Stimulated activated CD4-positive, alpha-beta T cell treated with anti-CD3 and anti-CD28 coated beads, Interleukin-4, amount 100 ng/mL, for 1 hour (primary cell): ENCODE data around the gene KRT5.
"Not testable (repeated sequence)": the region's sequence is repeated elsewhere in the genome, so short reads cannot be mapped to it uniquely, and the experiment has no call there.

Experiments
- DNase-seq: peaks from one replicate; pipeline ENCODE4 v3.0.0-alpha.2; 2020

KRT5 gene

DNA sequence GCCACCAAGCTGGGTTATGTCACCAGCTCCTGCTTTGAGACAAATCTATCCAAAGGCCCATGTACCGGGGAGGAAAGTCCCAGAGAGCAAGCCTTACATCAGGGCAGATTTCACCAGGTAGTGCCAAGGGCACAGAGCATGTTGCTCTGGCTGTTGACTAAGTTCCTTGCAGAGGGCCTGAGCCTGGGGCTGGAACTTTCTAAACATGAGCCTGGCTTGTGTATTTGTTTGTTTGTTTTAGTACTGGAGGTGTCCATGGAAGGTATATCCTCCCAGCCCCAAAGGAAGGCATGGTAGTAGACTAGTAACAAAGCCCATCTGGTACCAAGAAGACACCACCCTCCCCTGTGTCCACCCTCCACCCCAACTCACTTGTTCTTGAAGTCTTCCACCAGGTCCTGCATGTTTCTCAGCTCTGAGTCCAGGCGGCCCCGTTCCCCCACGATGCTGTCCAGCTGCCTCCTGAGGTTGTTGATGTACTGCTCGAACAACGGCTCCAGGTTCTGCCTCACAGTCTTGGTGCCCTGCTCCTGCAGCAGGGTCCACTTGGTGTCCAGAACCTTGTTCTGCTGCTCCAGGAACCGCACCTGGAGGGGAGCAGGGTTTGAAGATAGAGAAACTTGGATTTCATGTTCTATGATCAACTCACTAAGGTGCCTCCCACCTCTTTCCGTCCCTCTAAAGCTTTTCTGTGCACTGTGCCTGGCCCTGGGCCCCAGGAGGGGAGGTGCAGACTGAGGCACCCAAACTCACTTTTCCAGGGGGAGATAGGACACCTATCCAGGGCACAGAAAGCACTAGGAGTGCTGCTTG, 1.4 kb downstream of the KRT5 start:
- no peak for DNase-seq

DNA sequence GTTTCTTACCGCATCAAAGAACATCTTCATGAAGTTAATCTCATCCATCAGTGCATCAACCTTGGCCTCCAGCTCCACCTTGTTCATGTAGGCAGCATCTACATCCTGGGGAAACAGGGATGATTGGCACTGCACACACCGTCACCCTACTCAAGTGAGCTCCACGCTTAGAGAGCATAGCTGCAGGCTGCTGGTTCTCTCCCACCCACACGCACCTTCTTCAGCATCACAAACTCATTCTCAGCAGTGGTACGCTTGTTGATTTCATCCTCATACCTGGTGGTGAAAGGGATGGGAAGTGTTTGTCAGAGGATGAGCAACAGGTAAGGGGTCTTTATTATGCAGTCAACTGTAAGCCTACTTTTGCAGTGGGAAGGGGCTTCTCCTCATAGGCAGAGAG, 2.3 kb downstream of the KRT5 start:
- DNase-seq = no peak

DNA sequence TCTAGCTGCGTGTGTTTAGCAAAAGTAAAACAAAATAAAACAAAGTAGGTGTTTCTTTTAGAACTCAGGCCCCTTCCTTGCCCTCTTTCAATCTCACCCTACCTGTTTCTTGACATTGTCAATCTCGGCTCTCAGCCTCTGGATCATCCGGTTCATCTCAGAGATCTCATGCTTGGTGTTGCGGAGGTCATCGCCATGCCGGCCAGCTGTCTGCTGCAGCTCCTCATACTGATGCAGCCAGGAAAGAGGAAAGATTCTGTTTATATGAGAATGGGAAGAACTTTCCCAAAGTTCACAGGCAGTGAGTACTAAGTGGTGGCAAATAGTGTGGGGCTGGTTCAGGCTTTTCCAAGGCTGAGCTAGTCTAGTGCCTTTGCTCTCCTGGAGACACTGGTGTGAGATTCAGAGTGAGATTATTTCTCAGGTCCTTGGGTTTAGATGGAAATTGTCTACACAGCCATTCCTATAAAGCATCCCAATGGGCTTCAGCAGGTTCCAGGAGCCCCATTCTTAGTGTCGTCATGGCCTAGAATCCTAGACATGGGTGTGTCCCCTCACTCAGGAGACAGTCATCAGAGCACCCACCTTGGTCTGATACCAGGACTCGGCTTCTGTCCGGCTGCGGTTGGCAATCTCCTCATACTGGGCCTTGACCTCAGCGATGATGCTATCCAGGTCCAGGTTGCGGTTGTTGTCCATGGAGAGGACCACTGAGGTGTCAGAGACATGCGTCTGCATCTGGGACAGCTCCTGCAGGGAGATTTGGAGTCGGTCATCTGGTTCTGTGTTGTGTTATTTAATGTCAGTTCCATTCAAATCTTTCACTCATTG, 3.0 kb downstream of the KRT5 start:
- DNase-seq = no peak

DNA sequence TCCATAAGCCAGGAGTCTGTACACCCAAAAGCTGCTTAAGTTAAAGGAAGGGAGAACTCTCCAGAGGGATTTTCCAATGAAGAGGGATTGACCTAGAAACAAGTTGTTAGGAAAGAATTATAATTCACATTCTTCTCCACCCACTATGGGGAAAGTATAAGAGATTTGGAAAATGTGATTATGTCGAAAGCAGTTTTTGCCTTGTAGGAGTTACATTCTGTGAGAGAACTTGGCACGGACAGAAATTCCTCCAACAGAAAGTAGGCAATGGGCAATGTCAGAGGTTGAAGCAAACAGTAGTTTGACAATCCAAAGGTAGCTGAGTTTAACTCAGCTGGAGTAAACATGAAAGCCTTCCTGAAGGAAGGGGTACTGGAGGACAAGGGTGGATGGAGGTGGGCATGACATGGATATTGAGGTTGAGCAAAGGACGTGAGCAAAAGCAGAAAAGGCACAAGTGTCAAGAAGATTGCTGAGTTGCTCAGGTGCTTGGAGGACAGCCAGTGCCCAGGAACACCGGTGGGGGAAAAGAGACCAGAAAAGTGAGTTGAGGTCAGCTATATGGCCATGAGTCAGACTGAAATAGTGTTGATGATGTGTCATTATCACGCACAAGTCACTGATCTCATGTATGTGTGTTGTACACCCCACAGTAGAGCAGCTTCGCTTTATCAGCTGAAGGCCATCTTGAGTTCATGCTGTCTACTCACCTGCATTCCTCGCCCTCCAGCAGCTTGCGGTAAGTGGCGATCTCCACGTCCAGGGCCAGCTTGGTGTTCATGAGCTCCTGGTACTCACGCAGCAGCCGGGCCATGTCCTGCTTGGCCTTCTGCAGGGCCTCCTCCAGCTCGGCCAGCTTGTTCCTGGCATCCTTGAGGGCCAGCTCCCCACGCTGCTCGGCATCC, 4.0 kb downstream of the KRT5 start:
- DNase-seq = no peak

DNA sequence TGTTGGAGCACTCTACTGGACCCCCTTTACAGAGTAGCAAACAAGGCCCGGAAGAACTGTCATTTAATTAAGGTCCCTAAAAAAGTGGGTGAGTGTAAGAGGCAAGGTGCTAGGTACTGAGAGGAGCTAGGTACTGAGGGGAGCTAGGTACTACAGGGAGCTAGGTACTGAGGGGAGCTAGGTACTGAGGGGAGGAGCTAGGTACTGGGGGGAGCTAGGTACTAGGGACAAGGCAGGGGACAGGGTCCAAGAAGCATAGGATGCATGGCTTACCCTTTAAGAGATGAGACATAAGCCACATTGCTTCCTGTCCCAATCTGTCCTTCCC, 4.9 kb downstream of the KRT5 start:
- DNase-seq = no peak

DNA sequence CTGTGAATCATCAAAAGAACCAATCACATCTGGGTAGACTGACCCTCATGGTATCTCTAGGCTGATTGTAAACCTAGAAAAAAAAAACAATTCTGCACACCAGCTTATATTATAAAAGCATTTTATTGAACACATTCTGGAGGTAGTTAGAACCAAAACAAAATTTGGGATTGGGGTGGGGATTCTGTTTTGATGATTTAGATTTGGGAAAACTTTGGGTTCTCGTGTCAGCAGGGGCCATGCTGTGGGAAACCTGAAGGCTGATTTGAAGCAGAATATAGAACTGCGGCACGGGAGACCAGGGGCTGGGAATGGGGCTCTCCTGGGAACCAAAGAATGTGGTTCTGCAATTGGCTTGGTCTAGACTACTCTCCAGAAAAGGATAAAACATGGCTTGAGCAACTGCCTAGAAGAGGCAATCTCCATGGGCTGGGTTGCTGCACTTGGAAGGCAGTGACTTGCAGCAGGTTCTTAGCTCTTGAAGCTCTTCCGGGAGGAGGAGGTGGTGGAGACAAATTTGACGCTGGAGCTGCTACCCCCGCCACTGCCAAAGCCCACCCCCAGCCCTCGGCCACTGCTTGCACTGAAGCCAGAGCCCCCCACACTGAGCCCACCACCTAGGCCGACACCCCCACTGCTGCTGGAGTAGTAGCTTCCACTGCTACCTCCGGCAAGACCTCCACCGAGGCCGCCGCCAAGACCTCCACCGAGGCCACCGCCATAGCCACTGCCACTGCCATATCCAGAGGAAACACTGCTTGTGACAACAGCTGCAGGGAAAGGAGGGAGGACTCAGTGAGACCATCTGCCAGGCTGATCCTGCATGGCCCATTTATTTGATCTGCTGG, 5.5 kb downstream of the KRT5 start:
- DNase-seq = no peak

DNA sequence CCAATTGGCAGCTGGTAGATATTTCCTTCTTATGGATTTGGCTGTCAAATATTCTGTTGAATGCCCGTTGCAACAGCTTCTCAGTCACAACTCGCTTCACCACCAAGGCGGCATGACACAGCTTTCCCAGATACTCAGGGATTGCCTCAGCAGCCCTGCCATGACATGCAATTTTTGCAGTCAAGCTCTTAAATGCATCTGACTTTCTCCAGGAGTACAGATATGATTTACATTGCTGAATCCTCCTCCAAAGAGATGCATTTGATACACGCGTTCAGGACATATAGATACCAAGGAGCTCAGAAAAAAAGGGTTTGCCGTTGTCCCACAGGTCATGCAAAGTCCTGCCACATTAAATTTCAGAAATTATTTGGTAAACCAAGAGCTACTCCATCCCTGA, 6.5 kb downstream of the KRT5 start:
- no peak for DNase-seq

DNA sequence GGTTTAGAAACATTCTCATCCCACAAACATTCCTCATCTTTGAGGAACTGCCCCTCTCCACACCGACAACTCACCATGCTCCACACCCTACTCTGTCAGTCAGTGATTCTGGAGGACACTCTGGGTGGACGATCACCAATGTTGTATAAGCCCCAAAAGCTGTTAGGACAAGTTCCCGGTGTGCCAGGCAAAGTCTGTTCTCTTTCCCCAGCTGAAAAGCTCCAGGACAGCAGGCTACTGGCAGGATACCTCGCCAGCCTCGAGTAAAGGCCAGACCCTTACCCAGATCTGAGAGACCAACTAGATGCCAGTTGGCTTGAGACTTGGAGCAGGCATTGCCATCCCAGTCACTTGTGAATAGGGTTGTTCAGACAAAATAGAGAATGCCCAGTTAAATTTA, 12.0 kb downstream of the KRT5 start:
- no peak for DNase-seq

DNA sequence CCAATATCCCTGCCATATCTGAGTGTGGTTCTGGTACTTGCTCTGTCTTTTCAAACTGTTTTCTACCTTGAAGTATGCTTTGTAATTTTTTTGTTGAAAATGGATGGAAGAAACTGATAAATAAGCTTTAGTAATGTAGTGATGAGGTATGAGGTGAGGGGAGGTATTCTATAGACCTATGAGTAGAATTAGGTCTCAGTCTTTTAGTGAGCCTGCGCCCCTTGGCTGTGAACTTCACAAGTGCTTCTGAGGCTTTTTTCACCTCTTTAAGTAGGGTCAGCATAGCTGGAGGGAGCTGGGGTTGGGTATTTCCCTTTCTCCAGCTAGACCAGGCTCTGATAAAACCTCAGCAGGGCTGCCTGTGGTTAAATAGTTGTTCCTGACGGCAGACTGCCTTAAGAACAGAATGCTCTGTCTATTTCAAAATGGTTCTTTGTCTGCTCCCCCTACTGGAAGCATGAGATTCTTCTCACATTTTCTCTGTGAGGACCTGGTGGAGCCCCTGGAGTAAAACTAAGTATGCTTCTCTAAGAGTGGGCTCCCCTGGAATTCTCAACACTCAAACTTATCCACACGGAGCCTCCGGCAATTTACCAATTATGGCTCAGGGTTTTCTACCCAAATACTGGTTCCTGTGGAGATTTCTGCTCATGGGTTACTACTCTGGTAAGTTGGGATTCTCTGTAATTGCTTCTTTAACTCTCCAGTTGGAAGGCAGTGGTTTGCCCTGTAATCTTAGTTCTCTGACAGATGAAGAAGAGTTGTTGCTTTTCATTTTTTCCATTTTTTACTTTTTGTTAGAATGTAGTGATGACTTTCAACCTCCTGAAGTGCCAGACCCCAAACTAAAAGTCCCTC, 13.1 kb downstream of the KRT5 start:
- DNase-seq = no peak

DNA sequence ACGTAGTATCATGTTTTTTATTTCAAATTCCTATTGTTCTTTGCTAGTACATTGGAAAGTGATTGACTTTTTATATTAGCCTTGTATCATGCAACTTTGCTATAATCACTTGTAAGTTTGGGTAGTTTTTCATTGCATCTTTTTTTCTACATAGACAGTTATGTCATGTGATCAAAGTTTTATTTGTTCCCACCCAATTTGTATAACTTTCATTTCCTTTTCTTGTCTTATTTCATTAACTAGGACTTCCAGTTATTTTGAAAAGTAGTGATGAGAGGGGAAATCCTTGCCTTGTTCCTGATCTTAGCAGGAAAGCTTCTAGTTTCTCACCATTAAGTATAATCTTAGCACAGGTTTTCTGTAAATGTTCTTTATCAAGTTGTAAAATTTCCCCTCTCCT, 17.3 kb downstream of the KRT5 start:
- no peak for DNase-seq

DNA sequence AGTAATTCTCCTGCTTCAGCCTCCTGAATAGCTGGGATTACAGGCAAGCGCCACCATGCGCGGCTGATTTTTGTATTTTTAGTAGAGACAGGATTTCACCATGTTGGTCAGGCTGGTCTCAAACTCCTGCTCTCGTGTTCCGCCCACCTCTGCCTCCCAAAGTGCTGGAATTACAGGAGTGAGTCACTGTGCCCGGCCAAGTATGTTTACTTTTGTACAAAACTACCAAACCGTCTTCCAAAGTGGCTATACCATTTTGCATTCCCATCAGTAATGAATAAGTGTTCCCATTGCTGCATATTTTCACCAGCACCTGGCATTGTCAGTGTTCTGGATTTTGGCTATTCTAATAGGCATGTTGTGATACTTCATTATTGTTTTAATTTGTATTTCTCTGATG, 18.7 kb downstream of the KRT5 start:
- no peak for DNase-seq

DNA sequence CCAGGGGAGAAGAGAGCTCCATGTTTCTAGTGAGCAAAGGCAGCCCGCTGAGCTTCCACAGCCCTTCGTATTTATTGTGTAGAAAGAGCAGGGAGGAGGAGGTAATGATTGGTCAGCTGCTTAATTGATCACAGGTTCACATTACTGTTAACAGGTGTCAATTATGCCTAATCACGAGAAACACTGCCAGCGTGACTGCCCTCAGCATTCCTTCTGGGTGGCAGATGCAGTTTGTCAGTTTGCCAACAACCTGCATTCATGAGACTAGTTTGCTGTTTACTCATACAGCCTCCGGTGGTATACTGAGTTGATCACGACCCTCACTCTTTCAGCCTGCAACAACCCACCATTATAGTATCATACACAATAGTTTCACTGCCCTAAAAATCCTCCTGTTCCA, 19.6 kb downstream of the KRT5 start:
- DNase-seq = not testable (repeated sequence)

DNA sequence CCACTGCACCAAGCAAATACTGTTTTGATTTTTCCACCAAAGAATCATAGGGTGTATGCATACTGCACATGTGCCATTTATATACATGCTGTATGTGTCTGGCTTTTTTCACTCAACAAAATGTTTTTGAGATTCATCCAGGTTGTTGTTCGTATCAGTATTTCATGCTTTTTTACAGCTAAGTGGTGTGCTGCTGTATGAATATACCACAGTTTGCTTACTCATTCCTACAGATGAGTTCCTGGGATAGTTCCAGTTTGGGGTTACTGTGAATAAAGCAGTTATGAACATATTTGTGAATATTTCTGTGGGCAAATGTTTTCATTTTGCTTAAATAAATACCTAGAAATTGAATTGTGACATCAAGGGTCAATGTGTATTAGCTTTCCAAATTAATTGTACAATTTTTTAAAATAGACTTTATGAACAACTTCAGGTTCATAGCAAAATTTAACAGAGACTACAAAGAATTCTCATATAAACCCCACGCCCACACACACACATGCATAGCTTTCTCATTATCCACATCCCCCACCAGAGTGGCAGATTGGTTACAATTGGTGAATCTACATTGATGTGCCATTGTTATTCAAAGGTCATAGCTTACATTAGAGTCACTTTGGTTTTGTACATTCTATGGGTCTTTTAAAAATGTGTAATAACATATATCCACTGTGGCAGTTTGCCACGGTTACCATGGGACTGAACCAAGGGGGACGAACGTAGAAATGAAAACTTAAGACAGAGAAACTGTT, 20.2 kb downstream of the KRT5 start:
- DNase-seq = no peak

DNA sequence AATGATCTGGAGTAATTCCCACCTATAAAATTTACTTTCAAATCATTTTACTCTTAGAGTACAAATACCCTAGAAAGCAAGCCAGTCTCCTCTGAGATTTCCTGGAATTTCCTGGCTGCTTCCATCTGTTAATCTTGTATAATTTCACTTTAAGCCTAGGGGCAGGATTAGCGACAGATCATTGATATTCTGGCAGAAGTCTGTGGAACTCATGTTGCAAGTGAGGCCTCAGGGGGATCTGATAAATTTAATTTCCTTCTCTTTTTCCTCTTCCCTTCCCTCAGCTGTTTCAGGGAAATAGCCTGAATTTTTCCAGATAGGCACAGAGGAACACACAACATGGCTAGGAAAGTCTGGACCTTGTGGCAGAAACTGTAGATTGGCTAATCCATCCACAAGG, 21.2 kb downstream of the KRT5 start:
- DNase-seq = no peak

DNA sequence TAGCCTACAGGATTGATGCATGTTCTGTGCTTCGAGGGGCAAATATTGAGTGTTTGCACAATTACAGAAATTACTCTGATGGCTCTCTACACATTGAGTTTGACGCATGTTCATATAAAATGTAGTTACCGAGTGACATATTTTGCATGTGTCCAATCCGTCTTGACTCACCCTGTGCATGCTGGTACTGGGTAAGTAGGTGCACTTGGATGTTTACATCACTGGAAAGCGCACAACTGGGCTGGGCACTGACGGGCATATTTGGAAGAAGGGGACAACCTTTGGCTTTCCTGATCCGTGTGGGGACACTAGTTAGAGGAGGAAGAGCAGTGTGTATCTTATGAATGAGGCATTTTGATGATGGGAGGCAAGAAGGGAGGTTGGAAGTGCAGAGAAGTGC, 22.2 kb downstream of the KRT5 start:
- no peak for DNase-seq

DNA sequence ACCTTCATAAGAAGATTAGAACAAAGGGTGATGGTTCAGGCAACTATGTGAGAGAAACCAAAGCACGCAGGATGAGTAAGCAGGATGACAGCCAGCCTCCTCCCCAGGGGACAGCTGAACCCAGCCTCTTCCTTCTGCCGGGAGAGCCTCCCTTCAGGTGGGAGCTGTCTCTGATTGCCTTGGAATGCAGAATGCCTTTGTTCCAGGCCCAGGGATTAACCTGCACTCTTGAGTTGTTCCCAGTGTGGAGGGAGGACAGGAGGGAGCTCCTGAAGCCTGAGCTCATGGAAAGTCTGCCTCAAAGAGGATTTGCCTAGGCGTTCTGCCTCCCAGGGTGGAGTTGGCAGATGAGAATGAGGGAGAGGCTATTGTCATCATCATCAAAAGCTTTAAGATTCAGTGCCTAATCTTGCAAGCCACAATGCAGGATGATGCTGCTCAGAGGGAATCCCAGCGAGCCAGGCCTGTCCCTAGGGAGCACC, 23.6 kb downstream of the KRT5 start:
- no peak for DNase-seq

DNA sequence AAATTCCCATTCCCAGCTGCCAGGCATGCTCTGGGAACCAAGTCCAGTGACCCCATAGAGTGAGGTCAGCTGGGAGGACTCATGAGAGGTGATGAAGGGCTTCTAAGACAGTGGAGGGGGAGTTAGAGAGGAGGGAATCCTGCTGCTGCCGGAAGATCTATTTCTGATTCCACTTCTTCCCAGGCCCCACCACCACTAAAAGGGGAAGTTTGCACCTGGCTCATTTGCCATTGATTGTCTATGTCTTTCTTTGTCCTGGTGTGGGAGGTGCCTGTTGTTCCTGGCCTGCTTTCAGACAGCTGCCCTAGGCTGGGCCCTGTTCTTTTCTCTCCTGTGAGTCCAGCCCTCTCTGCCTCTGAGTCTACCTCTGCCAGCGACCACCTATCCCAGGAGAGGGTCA, 24.1 kb downstream of the KRT5 start:
- DNase-seq = no peak

DNA sequence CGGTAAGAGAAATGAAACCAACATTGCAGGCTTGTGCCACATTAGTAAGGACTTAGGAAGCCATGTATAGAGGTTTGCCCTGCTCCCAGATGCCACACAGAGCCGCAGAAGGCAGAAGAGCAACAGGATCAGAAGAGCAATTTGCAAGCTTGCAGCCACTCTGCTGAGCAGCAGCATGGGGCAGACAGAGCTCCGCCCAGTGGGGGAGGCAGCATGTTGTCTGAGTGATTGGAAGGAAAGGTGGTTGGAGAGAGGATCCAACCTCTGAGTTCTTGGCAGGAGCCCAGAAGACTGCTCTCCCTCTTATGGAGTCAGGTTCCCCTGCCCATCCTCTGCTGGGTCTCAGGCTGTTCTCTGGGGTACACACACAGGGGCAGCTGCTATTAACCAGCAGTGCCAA, 24.8 kb downstream of the KRT5 start:
- DNase-seq = no peak

DNA sequence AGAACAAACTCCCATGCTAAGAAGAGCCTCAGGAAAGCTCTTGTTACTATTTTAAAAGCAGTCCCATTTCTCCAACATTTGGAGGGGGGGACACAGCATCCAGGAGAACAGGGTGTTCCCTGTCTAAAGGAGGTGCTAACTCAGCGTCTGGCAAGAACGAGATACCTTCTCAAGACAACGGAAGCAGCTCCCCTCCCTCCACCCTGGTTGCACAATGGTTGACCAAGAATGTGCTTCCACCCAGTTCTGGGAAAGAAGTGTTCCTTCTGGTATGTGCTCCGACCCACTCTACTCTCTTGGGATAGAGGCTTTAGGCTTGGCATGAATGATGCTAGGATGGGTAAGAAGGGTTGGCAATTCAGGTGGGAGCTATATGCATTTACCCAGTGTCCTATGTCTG, 25.7 kb downstream of the KRT5 start:
- no peak for DNase-seq

DNA sequence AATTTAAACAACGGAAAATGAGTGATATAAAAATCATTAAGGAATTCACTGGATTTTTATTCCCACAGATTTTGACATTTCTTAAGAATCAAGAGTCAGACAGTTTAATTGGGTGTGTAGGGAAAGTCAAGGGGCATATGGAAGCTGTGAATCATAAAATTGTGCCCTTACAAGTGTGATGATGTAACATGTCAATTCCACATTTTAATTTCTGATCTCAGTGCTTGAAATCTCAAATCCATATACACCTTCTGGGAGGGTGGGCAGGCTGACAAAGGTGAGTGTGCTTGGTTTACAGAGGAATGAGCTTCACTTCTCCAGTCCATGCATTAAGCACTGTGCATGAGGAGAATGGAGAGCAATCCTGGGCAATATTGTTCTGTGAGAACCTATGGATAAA, 26.1 kb downstream of the KRT5 start:
- DNase-seq = no peak

DNA sequence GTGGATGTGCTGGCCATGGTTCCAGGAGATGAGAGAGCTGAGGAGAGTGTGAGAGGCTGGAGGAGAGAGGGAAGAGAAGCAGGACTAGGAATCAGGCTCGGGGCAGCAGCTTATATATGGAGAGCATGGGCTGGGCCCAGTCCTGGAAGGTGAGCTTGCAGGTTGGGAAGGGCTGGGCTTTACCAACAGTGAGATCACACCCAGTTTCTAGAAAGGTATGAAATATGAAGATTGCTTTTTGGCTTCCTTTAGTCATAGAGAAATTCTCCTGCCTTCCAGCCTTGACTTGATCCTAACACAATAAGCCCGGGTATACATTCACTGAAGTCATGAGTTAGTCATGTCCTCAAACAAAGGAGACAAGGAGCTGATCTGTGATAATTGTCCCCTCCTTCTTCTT, 27.0 kb downstream of the KRT5 start, which contains the start of gene KRT6A:
Gene KRT6A, minus strand, starts transcription at position 86 of the 400 bp plus-strand sequence. Its CDS starts 69 bp downstream, at position 17.
- DNase-seq = no peak
